Naive thymus-derived CD4-positive, alpha-beta T cell (primary cell): ENCODE measurements around the gene BCL2L1. TPM values are rescaled to one million over a fixed set of nuclear protein-coding genes. Genes with fewer than 3 reads are reported as not detected.

Experiments
- ATAC-seq: fragments of 150-1000 bp; cut with Tn5 transposase; 2 replicates; pipeline ENCODE4 v1.10.0; 2021; ENCODE audit warnings: mild to moderate bottlenecking, moderate library complexity
- CTCF ChIA-PET: fragments of 350-600 bp; sonication (Branson Sonifier 250); formaldehyde crosslinking; loops from one replicate; lab custom pipeline; 2021; ENCODE audit warnings: antibody characterized with exemption; lab: Charles Lee
- POLR2A ChIA-PET: fragments of 350-600 bp; sonication (Branson Sonifier 250); formaldehyde crosslinking; loops from one replicate; lab custom pipeline; 2021; ENCODE audit warnings: antibody characterized with exemption, inconsistent platforms; lab: Charles Lee
- DNase-seq, 9 donors: peaks; one replicate each; pipeline versions ENCODE4 v3.0.0 to v3.0.0-alpha.2; 2020 to 2022; ENCODE audit warnings: mixed read lengths in 1 of 9
- H3K27ac ChIP-seq: one replicate; pipeline ENCODE4 v1.7.0; 2013; ENCODE audit warnings: mild to moderate bottlenecking, low read depth, low read length, moderate library complexity
- H3K27me3 ChIP-seq, 2 donors: one replicate each; pipeline ENCODE4 v1.7.0; 2013; ENCODE audit warnings: low read length in 2 of 2, mild to moderate bottlenecking in 2 of 2, moderate library complexity in 2 of 2; ENCODE audit not compliant: control insufficient read depth in 2 of 2, insufficient read depth in 2 of 2
- H3K36me3 ChIP-seq, 3 experiments: 1 replicate in 2 of 3; 2 replicates in 1 of 3; pipeline ENCODE4 v1.7.0; 2013; ENCODE audit warnings: low read length in 3 of 3, mild to moderate bottlenecking in 3 of 3, moderate library complexity in 1 of 3; ENCODE audit not compliant: insufficient read depth in 3 of 3, control insufficient read depth in 2 of 3
- H3K4me1 ChIP-seq, 2 donors: one replicate each; pipeline ENCODE4 v1.7.0; 2013; ENCODE audit warnings: low read length in 2 of 2, mild to moderate bottlenecking in 2 of 2, moderate library complexity in 1 of 2; ENCODE audit not compliant: control insufficient read depth in 2 of 2, insufficient read depth in 2 of 2
- H3K4me3 ChIP-seq: 2 replicates; pipeline ENCODE4 v1.7.0; 2013; ENCODE audit warnings: mild to moderate bottlenecking, low read length
- H3K9me3 ChIP-seq, 3 experiments: 1 replicate in 2 of 3; 2 replicates in 1 of 3; pipeline ENCODE4 v1.7.0; 2013; ENCODE audit warnings: low read length in 3 of 3; ENCODE audit not compliant: control insufficient read depth in 2 of 3
- H3K27ac Mint-ChIP-seq, 9 donors: one replicate each; pipeline ENCODE4 v1.8.0; 2020 to 2022; ENCODE audit warnings: mixed read lengths in 9 of 9, mild to moderate bottlenecking in 8 of 9, moderate library complexity in 5 of 9, inconsistent platforms in 2 of 9
- H3K27me3 Mint-ChIP-seq, 5 donors: one replicate each; pipeline ENCODE4 v1.8.0; 2021 to 2022; ENCODE audit warnings: mixed read lengths in 5 of 5, mild to moderate bottlenecking in 1 of 5
- H3K36me3 Mint-ChIP-seq, 5 donors: one replicate each; pipeline ENCODE4 v1.8.0; 2020 to 2022; ENCODE audit warnings: mixed read lengths in 5 of 5, mild to moderate bottlenecking in 3 of 5, inconsistent platforms in 1 of 5
- H3K4me1 Mint-ChIP-seq, 7 donors: one replicate each; pipeline ENCODE4 v1.8.0; 2020 to 2022; ENCODE audit warnings: mixed read lengths in 7 of 7, mild to moderate bottlenecking in 3 of 7, inconsistent platforms in 1 of 7
- H3K4me3 Mint-ChIP-seq, 10 donors: one replicate each; pipeline ENCODE4 v1.8.0; 2020 to 2022; ENCODE audit warnings: mild to moderate bottlenecking in 10 of 10, mixed read lengths in 10 of 10, moderate library complexity in 6 of 10, inconsistent platforms in 2 of 10
- H3K9me3 Mint-ChIP-seq, 11 donors: one replicate each; pipeline ENCODE4 v1.8.0; 2020 to 2022; ENCODE audit warnings: mixed read lengths in 11 of 11, mild to moderate bottlenecking in 4 of 11, inconsistent platforms in 1 of 11, moderate library complexity in 1 of 11
- intact Hi-C, 2 donors: fragments of 100-400 bp; cut with micrococcal nuclease; formaldehyde crosslinking; loops; one replicate each; pipeline ENCODE4 v1.15.1; 2023
- polyA plus RNA-seq, 2 donors: library from polyadenylated mRNA; unstranded; fragments of 300-500 nt; fragmentation: Illumina TruSeq; gene quantifications; one replicate each; pipeline ENCODE4 v1.2.3, GENCODE V29; 2021
- total RNA-seq, 6 experiments: library from RNA in 5 of 6; stranded (reverse) in 5 of 6; gene quantifications; 1 replicate in 5 of 6; 2 replicates in 1 of 6; pipeline ENCODE4 v1.2.3 and lab custom pipeline; 2021 to 2026

The BCL2L1 gene
- total and polyA plus RNA-seq, 7 experiments from 2014 or later: 11.5 to 111 (median 15.6) TPM

DNA sequence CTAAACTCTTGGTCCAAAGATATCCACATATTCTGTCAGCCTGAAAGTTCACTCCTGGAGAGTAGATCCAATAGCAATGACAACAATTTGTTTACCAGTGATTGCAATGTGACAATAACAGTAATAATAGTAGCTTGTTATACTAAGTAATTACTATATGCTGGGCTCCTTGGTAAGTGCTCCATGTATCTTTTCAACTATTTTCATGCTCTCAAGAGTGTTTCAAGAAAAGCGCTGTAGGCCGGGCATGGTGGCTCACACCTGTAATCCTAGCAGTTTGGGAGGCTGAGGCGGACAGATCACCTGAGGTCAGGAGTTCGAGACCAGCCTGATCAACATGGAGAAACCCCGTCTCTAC is 15.4 kb downstream of the BCL2L1 start:
- Histone ChIP-seq H3K27ac (no peak overlapping the region), H3K27me3 (no peaks in the 10 kb centered on the region), H3K4me3 (no peak overlapping the region), H3K36me3 (peaks cover 0 to 42% (median 0%) of the 10 kb centered on the region in 3 experiments), H3K4me1 (peaks cover 0 to 37% of the 10 kb centered on the region in 2 donors), H3K9me3 (no peaks in the 10 kb centered on the region)
- no peaks in the 10 kb centered on the region for H3K9me3 Mint-ChIP-seq
- peaks cover 3 to 33% (median 30%) of the 10 kb centered on the region in 5 donors for H3K36me3 Mint-ChIP-seq
- peak overlapping the region in 2 of 9 donors; percentile 2 to 65 for H3K27ac Mint-ChIP-seq
- DNase-seq: no peak
- no peaks in the 10 kb centered on the region for H3K27me3 Mint-ChIP-seq
- ChIA-PET POLR2A (interaction anchor here (1.8 kb wide), 1 partner anchor 15 kb away, joined by 5 read pairs; no protein-coding TSS in a partner anchor), CTCF (no interaction called here)
- no peak overlapping the region for H3K4me3 Mint-ChIP-seq
- ATAC-seq: no peak
- intact Hi-C loops: no loop called here
- peaks cover 17 to 67% (median 50%) of the 10 kb centered on the region in 7 donors for H3K4me1 Mint-ChIP-seq

DNA sequence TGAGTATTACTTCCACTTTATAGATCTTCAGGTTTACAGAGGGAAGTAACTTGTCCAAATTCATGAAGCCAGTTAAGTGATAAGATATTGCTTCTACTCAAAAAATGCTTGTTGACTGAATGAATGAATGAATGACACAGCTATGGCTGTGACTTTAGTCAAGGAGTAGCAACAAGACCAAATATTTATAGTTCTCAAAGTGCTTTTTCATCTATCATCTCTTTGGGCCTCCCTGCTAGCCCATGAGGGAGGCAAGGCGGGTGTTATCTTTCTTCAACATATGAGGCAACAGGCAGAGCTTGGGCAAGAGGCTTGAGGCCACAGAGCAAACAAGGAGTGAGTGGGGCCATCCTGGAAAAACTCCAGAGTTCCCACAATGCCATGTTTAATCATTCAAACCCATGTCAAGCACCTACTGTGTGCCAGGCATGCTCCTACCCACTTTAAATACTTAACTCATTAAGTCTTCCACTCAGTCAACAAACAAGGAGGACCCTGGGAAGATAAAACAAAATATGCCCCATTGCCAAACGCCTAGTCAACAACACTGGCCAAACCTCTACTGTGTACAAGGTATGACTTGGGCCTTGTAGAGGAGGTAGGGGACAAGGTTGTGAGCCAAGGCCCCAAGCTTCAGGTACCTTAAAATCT is 15.9 kb downstream of the BCL2L1 start:
- peaks cover 0 to 42% (median 0%) of the 10 kb centered on the region in 3 experiments for H3K36me3 ChIP-seq
- Mint-ChIP-seq H3K4me1 (peaks cover 21 to 67% (median 50%) of the 10 kb centered on the region in 7 donors), H3K27me3 (no peaks in the 10 kb centered on the region), H3K4me3 (no peak overlapping the region), H3K9me3 (no peaks in the 10 kb centered on the region), H3K36me3 (peaks cover 3 to 38% (median 34%) of the 10 kb centered on the region in 5 donors), H3K27ac (peak overlapping the region in 4 of 9 donors; percentile 16 to 76 (median 49))
- intact Hi-C loops: no loop called here
- H3K27ac ChIP-seq: no peak overlapping the region
- H3K4me1 ChIP-seq: peaks cover 0 to 37% of the 10 kb centered on the region in 2 donors
- ATAC-seq (no peak), DNase-seq (no peak)
- no peaks in the 10 kb centered on the region for H3K27me3 ChIP-seq
- ChIA-PET CTCF (interaction anchor here (0.5 kb wide), 1 partner anchor 28 kb away, joined by 3 read pairs; no protein-coding TSS in a partner anchor), POLR2A (interaction anchor here (0.6 to 1.8 kb wide), 2 partner anchors 12 to 15 kb away, joined by 3 to 5 read pairs; no protein-coding TSS in a partner anchor)
- no peaks in the 10 kb centered on the region for H3K9me3 ChIP-seq
- no peak overlapping the region for H3K4me3 ChIP-seq

DNA sequence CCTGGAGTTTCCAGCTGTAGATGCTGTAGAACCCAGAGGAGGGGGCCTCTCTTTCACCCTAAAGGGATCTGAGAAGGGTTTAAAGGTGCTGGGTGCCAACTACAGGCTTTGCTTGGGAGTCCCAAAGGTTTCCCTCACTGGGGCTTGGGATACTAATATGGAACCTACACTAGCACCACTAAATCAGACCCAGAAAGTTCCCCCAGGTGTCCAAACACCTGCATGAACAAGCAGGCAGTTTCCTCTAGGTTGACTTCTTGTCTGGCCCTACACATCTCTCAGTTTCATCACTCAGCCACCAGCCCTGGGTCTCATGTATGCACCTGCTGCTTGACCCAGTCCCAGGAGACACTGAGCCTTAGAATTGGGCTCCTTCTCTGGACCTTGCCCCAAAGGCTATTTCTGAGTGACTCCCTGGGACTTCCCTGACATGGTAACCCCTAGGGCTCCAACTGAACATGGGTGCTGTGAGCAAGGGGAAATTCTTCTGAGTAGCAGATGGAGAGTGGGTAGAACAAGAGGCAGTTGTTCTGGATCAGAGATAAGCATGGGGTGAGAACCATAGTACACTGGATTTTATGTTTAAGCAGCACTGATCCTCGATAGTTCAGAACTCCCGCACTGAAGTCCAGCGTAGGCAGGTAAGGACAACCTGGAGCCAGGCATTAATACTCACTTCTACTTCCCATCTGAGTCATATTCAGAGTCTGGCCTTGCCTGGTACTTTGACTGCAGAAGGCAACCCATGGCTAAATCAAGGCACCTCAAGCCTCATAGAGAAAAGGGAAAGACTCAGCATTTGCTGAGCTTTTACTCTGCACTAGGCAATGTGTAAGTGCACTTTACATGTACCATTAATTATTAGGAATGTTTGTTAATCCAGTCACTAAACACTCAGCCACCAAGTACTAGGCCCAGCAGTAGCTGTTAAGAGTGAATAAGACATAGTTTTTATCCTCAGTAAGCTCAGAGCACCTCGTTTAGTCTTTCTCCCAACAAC is 16.8 kb downstream of the BCL2L1 start:
- Mint-ChIP-seq H3K27me3 (no peaks in the 10 kb centered on the region), H3K4me1 (peaks cover 27 to 65% (median 47%) of the 10 kb centered on the region in 7 donors), H3K27ac (peak overlapping the region in 6 of 9 donors; percentile 20 to 77 (median 49)), H3K36me3 (peaks cover 3 to 41% (median 37%) of the 10 kb centered on the region in 5 donors), H3K9me3 (no peaks in the 10 kb centered on the region), H3K4me3 (no peak overlapping the region)
- H3K4me3 ChIP-seq: no peak overlapping the region
- H3K36me3 ChIP-seq: peaks cover 0 to 42% (median 0%) of the 10 kb centered on the region in 3 experiments
- ChIA-PET POLR2A (interaction anchor here (1.3 kb wide), 1 partner anchor 30 kb away, joined by 3 read pairs; no protein-coding TSS in a partner anchor), CTCF (interaction anchor here (0.5 kb wide), 1 partner anchor 27 kb away, joined by 3 read pairs; no protein-coding TSS in a partner anchor)
- no peak for DNase-seq
- peaks cover 0 to 29% of the 10 kb centered on the region in 2 donors for H3K4me1 ChIP-seq
- H3K27me3 ChIP-seq: no peaks in the 10 kb centered on the region
- no peaks in the 10 kb centered on the region for H3K9me3 ChIP-seq
- H3K27ac ChIP-seq: no peak overlapping the region
- no peak for ATAC-seq
- intact Hi-C loops: no loop called here

DNA sequence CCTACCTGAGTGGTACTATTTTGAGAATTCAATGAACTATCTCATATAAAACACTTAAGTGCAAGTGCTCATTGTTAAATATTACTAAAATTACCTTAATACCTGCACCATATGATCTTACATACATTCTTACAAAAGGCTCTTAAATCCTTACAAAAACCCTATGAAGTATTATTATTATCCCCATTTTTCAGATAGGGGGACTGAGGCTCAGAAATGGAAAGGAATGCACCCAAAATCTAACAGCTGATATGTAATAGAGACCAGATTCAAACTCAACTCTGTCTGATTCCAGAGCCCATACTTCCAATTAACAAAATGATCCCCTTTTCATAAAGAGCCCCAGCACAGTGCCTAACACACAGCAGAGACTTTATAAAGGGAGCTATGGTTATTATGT is 17.5 kb downstream of the BCL2L1 start:
- Mint-ChIP-seq H3K4me3 (no peak overlapping the region), H3K36me3 (peaks cover 3 to 44% (median 41%) of the 10 kb centered on the region in 5 donors), H3K4me1 (peaks cover 26 to 67% (median 47%) of the 10 kb centered on the region in 7 donors), H3K9me3 (peaks cover 0 to 2% (median 0%) of the 10 kb centered on the region in 11 donors), H3K27ac (peak overlapping the region in 4 of 9 donors; percentile 7 to 59 (median 18)), H3K27me3 (no peaks in the 10 kb centered on the region)
- Histone ChIP-seq H3K4me1 (peaks cover 0 to 26% of the 10 kb centered on the region in 2 donors), H3K27me3 (no peaks in the 10 kb centered on the region), H3K4me3 (no peak overlapping the region), H3K9me3 (no peaks in the 10 kb centered on the region), H3K36me3 (peaks cover 0 to 38% (median 0%) of the 10 kb centered on the region in 3 experiments), H3K27ac (no peak overlapping the region)
- no peak for ATAC-seq
- ChIA-PET CTCF (no interaction called here), POLR2A (interaction anchor here (1.3 kb wide), 1 partner anchor 30 kb away, joined by 3 read pairs; no protein-coding TSS in a partner anchor)
- intact Hi-C loops: no loop called here
- no peak for DNase-seq

DNA sequence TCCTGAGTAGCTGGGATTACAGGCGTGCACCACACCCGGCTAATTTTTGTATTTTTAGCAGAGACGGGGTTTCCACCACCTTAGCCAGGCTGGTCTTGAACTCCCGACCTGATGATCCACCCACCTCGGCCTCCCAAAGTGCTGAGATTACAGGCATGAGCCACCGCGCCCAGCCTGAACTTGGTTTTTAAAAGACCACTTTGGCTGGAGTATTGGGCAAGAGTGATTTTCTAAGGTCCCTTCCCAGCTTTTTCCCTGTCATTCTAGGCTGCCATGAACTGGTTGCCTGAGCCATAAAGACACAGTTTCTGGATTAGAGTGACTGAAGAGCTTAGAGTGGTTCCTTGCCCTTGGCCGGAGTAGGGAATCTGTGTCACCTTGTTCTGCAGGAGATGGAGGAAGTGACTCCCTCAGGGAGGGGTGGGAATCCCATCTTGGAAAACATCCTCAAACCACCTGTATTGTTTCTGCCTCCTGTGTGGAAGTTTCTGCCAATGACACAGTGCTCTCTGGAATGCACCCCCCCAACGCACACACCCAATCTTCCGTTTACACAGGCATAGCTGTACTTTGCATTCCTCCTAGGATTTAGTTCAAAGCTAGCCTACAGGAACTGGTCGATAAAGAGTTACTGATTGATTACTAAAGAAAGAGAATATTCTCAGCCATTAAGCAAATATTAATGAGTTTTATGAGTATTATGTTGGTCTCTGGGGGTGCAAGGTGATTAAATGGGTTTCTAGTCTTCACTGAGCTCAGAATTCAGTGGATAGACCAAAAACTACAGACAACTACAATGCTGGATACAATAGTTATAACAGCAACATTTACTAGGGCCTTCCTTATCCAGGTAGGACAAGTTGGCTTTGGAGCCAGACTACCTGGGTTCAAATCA is 18.2 kb downstream of the BCL2L1 start:
- Histone ChIP-seq H3K27me3 (no peaks in the 10 kb centered on the region), H3K4me3 (no peak overlapping the region), H3K9me3 (no peaks in the 10 kb centered on the region), H3K4me1 (peaks cover 7 to 28% of the 10 kb centered on the region in 2 donors), H3K27ac (no peak overlapping the region), H3K36me3 (peaks cover 0 to 33% (median 0%) of the 10 kb centered on the region in 3 experiments)
- CTCF ChIA-PET: no interaction called here
- DNase-seq: no peak
- intact Hi-C loops: no loop called here
- POLR2A ChIA-PET: interaction anchor here (1.3 kb wide), 1 partner anchor 29 kb away, joined by 3 read pairs; no protein-coding TSS in a partner anchor
- H3K4me3 Mint-ChIP-seq: no peak overlapping the region
- H3K9me3 Mint-ChIP-seq: peaks cover 0 to 2% (median 0%) of the 10 kb centered on the region in 11 donors
- H3K4me1 Mint-ChIP-seq: peaks cover 22 to 69% (median 48%) of the 10 kb centered on the region in 7 donors
- H3K27ac Mint-ChIP-seq: peak overlapping the region in 3 of 9 donors; percentile 7 to 44 (median 29)
- ATAC-seq: no peak
- H3K36me3 Mint-ChIP-seq: peaks cover 0 to 40% (median 39%) of the 10 kb centered on the region in 5 donors
- H3K27me3 Mint-ChIP-seq: no peaks in the 10 kb centered on the region
